K562 (cell line): ENCODE results near the gene BLVRA. TPM values are rescaled to one million over a fixed set of nuclear protein-coding genes. Genes with fewer than 3 reads are reported as not detected.

Experiments
- ATAC-seq: fragments of 200-7000 bp; cut with Tn5 transposase; 3 replicates; pipeline ENCODE4 v1.9.1; 2020; ENCODE audit warnings: moderate library complexity
- BruUV-seq: library from RNA; stranded (reverse); fragments of 400-500 nt; replicated peaks from 2 replicates; lab custom pipeline; 2021; lab: Mats Ljungman, UMichigan
- CTCF ChIA-PET: fragments of 300-600 bp; formaldehyde crosslinking; extraction: SDS; loops from one replicate; lab custom pipeline; 2021; ENCODE audit warnings: low intra/inter-chr PET ratio; lab: Yijun Ruan, JAX
- POLR2A ChIA-PET: fragments of 300-600, 350-650 bp; sonication (Branson Sonifier 250); formaldehyde crosslinking; extraction: SDS; loops from one replicate; lab custom pipeline; 2021; ENCODE audit warnings: antibody characterized with exemption, inconsistent platforms; lab: Yijun Ruan, JAX
- DNase-seq, 4 experiments: peaks; one replicate each; pipeline versions ENCODE4 v3.0.0 to v3.0.0-alpha.2; 2011 to 2018; ENCODE audit warnings: low spot score in 3 of 4, mixed read lengths in 3 of 4; ENCODE audit errors: extremely low read depth in 1 of 4
- FAIRE-seq: peaks from 2 replicates; lab custom pipeline; 2011; peaks lifted over from hg19 to GRCh38; lab: Jason Lieb, UNC
- H2AFZ ChIP-seq: 2 replicates; pipeline ENCODE4 v1.6.0; 2011; ENCODE audit warnings: low read depth, low read length, control low read depth, inconsistent platforms
- H3K27ac ChIP-seq: fragments of 200-600 bp; 3 replicates; pipeline ENCODE4 v1.8.0; 2011; ENCODE audit warnings: low read depth, mild to moderate bottlenecking, control low read depth, inconsistent platforms, low read length, moderate library complexity, mixed read lengths; ENCODE audit errors: extremely low read depth
- H3K27me3 ChIP-seq, 2 experiments: fragments of 300-600 bp in 1 of 2; 2 replicates in 1 of 2; 3 replicates in 1 of 2; pipeline versions ENCODE4 v1.6.0 to v1.8.0; 2011; ENCODE audit warnings: inconsistent platforms in 2 of 2, low read length in 2 of 2, mild to moderate bottlenecking in 1 of 2, mixed read lengths in 1 of 2, moderate library complexity in 1 of 2; ENCODE audit not compliant: control insufficient read depth in 2 of 2, insufficient read depth in 2 of 2
- H3K36me3 ChIP-seq: fragments of 300-600 bp; 3 replicates; pipeline ENCODE4 v1.8.0; 2011; ENCODE audit warnings: mild to moderate bottlenecking, low read length, inconsistent platforms; ENCODE audit not compliant: control insufficient read depth, insufficient read depth
- H3K4me1 ChIP-seq, 2 experiments: fragments of 200-600 bp in 1 of 2; replicated peaks in 1 of 2; 2 replicates in 1 of 2; 3 replicates in 1 of 2; pipeline versions ENCODE4 v1.5.1 to v1.8.0; 2011; ENCODE audit warnings: inconsistent platforms in 2 of 2, low read length in 2 of 2, mild to moderate bottlenecking in 1 of 2, mixed read lengths in 1 of 2, moderate library complexity in 1 of 2; ENCODE audit not compliant: control insufficient read depth in 2 of 2, insufficient read depth in 2 of 2
- H3K4me2 ChIP-seq: 2 replicates; pipeline ENCODE4 v1.6.1; 2011; ENCODE audit warnings: low read length, control low read depth, inconsistent platforms, mixed read lengths; ENCODE audit not compliant: insufficient read depth
- H3K4me3 ChIP-seq: fragments of 200-600 bp; sonication (generic), shearing (Covaris generic); 2 replicates; pipeline ENCODE4 v1.5.1; 2016; ENCODE audit warnings: control low read depth, inconsistent platforms
- H3K79me2 ChIP-seq: fragments of 200-600 bp; 3 replicates; pipeline ENCODE4 v1.8.0; 2011; ENCODE audit warnings: low read length, inconsistent platforms; ENCODE audit not compliant: control insufficient read depth, insufficient read depth
- H3K9ac ChIP-seq, 2 experiments: 2 replicates each; pipeline versions ENCODE4 v1.6.0 to v1.6.1; 2011; ENCODE audit warnings: low read depth in 2 of 2, low read length in 2 of 2, control low read depth in 1 of 2, inconsistent platforms in 1 of 2, mild to moderate bottlenecking in 1 of 2, mixed read lengths in 1 of 2; ENCODE audit not compliant: insufficient read depth in 1 of 2
- H3K9me1 ChIP-seq: one replicate; pipeline ENCODE4 v1.6.0; 2011; ENCODE audit warnings: inconsistent platforms, mild to moderate bottlenecking, low read length, moderate library complexity; ENCODE audit not compliant: control insufficient read depth, insufficient read depth
- H3K9me3 ChIP-seq: replicated peaks from 2 replicates; pipeline ENCODE4 v1.5.1; 2011; ENCODE audit warnings: low read depth, low read length, inconsistent platforms; ENCODE audit not compliant: control insufficient read depth, insufficient read depth
- H4K20me1 ChIP-seq: replicated peaks from 2 replicates; pipeline ENCODE4 v1.6.1; 2011; ENCODE audit warnings: low read length, inconsistent platforms, mixed read lengths; ENCODE audit not compliant: control insufficient read depth, insufficient read depth
- POLR2B ChIP-seq: fragments of 450-650 bp; IDR thresholded peaks from 2 replicates; pipeline ENCODE4 v1.6.1; 2018; ENCODE audit warnings: low read depth; ENCODE audit not compliant: partially characterized antibody
- SIN3A ChIP-seq, 2 experiments: fragments of 150-350 bp in 1 of 2; IDR thresholded peaks; 2 replicates each; pipeline ENCODE4 v1.6.1; 2011 to 2016; ENCODE audit warnings: borderline replicate concordance in 2 of 2, low read depth in 2 of 2, low read length in 2 of 2, mild to moderate bottlenecking in 2 of 2, moderate library complexity in 2 of 2; ENCODE audit not compliant: control insufficient read depth in 1 of 2
- ZKSCAN3 ChIP-seq: fragments of 250-450 bp; sonication (Bioruptor Pico); IDR thresholded peaks from 2 replicates; pipeline ENCODE4 v1.4.0; 2020
- ZNF212 ChIP-seq: fragments of 450-650 bp; formaldehyde crosslinking; IDR thresholded peaks from 2 replicates; pipeline ENCODE4 v1.4.0; 2020; ENCODE audit warnings: mild to moderate bottlenecking
- ZNF586 ChIP-seq: fragments of 450-650 bp; formaldehyde crosslinking; conservative IDR thresholded peaks from 2 replicates; pipeline ENCODE4 v1.4.0; 2020; ENCODE audit warnings: mild to moderate bottlenecking, moderate library complexity
- WGBS: fragments of 100-300 bp; shearing (Covaris generic); methylation state at CpG from one replicate; pipeline ENCODE4 v1.1.6; 2016; ENCODE audit warnings: low coverage, mixed read lengths; ENCODE audit not compliant: insufficient coverage; ENCODE audit errors: missing lambda C conversion rate; 5-methylcytosine and 5-hydroxymethylcytosine counted together
- in situ Hi-C: fragments of 300-500 bp; cut with MboI; formaldehyde crosslinking; loops from 4 replicates; pipeline ENCODE4 v1.15.0; 2018; ENCODE audit warnings: inconsistent platforms, mixed read lengths
- intact Hi-C: fragments of 100-400 bp; cut with micrococcal nuclease; formaldehyde crosslinking; loops from 2 replicates; pipeline ENCODE4 v1.14.2; 2022
- polyA plus RNA-seq, 8 experiments: library from polyadenylated mRNA; depleted of rRNA in 4 of 8; stranded (reverse) in 5 of 8; unstranded in 3 of 8; fragments of >200 nt; fragmentation: Nextera tagmentation in 2 of 8; fragmentation: Illumina TruSeq in 1 of 8; extraction: Ambion mirVana in 2 of 8; extraction: Trizol in 1 of 8; gene quantifications; 2 replicates each; pipeline versions ENCODE4 v1.2.1 to v1.2.3, GENCODE V29; 2011 to 2014; ENCODE audit warnings: inconsistent platforms in 1 of 8, missing spikeins in 1 of 8
- total RNA-seq, 7 experiments: library from RNA; depleted of rRNA in 6 of 7; stranded (reverse); fragments of >200 nt in 6 of 7; fragmentation: Illumina TruSeq in 2 of 7; extraction: Trizol in 2 of 7; gene quantifications; 2 replicates each; pipeline versions ENCODE4 v1.2.1 to v1.2.3, GENCODE V29; 2011 to 2021; ENCODE audit warnings: low replicate concordance in 1 of 7
- TF ChIP-seq, protein P1 (sequence below), 2 experiments: fragments of 200-800 bp in 1 of 2; sonication (Bioruptor generic) in 1 of 2; sonication (generic) in 1 of 2; formaldehyde crosslinking in 1 of 2; IDR thresholded peaks in 1 of 2; conservative IDR thresholded peaks in 1 of 2; 2 replicates each; pipeline versions ENCODE4 v1.5.0 to v1.6.1; 2016 to 2020; ENCODE audit warnings: missing compliant biosample characterization in 1 of 2, missing genetic modification characterization in 1 of 2, missing genetic modification reagents in 1 of 2
- TF ChIP-seq, protein P2 (sequence below): fragments of 250-450 bp; sonication (Bioruptor Pico); IDR thresholded peaks from 2 replicates; pipeline ENCODE4 v1.8.0; 2022; ENCODE audit warnings: inconsistent platforms
- TF ChIP-seq, protein P3 (sequence below), 2 experiments: fragments of 450-650 bp; formaldehyde crosslinking in 1 of 2; IDR thresholded peaks; 2 replicates each; pipeline versions ENCODE4 v1.4.0 to v1.6.1; 2014 to 2020; ENCODE audit warnings: mild to moderate bottlenecking in 2 of 2, borderline replicate concordance in 1 of 2, low read depth in 1 of 2

Gene BLVRA
- total and polyA plus RNA-seq, 9 of the 15 experiments (the other 6 are each of a cell fraction or from before 2014, with no cell fraction given), result 48.5 to 147 (median 61.5) TPM

DNA sequence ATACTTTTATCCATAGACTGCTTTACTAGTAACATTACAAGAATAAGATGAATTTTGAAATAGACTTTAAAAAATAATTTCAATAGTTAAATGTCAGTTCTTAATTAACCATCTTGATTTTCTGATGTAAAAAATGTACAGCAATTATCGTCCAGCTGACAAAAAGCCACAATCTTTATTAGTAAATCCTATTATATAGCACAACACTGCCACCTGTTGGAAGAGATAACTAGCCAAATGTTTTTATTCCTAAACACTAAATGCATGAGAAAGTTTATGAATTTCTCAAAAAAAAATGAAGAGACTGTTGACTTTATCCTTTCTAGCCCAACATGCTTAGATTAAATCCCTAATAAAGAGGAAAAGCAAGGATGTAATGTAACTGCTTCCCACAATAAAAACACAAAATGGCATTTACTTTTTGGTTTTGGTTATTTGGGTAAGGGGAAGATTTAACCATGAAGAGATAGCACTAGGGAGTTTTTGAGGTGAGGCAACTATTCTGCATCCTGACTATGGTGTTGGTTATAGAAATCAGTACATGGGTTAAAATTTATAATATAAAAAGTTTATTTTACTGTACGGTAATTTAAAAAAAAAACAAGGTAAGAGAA lies 37.2 kb upstream of the BLVRA start:
- Histone ChIP-seq H2AFZ (no peak overlapping the region), H3K36me3 (peaks cover 30% of the 10 kb centered on the region), H3K4me3 (no peak overlapping the region), H3K9ac (no peak overlapping the region), H3K27ac (no peak overlapping the region), H3K27me3 (no peaks in the 10 kb centered on the region), H3K9me1 (no peaks in the 10 kb centered on the region), H3K79me2 (peaks cover 99% of the 10 kb centered on the region), H4K20me1 (no peaks in the 10 kb centered on the region; the same call in 1 of the 2 replicates), H3K9me3 (peaks cover 3% of the 10 kb centered on the region; the same call in 1 of the 2 replicates), H3K4me1 (no peaks in the 10 kb centered on the region; a peak in 1 of 5 replicates), H3K4me2 (no peak overlapping the region)
- CTCF ChIA-PET, result interaction anchor here (0.5 to 1.4 kb wide), 6 partner anchors 61 to 1048 kb away, joined by 3 to 4 read pairs (median 3); no protein-coding TSS in a partner anchor
- ATAC-seq (0 out of 3 replicates have a peak, but pooled peaks have one; percentile 40), FAIRE-seq (peak; percentile 11), DNase-seq (peak in 2 of 4 experiments; percentile 20 to 54)
- POLR2A ChIA-PET, result interaction anchor here (0.6 to 1.7 kb wide), 3 partner anchors 9 to 101 kb away, joined by 3 read pairs; partner anchors contain the start of gene COA1
- no TSS peak for BruUV-seq
- in situ Hi-C loops (no loop called here), intact Hi-C loops (no loop called here)
- 48% methylated on average over 2 of the region's 2 CpGs for WGBS
- TF ChIP-seq, protein P1, sequence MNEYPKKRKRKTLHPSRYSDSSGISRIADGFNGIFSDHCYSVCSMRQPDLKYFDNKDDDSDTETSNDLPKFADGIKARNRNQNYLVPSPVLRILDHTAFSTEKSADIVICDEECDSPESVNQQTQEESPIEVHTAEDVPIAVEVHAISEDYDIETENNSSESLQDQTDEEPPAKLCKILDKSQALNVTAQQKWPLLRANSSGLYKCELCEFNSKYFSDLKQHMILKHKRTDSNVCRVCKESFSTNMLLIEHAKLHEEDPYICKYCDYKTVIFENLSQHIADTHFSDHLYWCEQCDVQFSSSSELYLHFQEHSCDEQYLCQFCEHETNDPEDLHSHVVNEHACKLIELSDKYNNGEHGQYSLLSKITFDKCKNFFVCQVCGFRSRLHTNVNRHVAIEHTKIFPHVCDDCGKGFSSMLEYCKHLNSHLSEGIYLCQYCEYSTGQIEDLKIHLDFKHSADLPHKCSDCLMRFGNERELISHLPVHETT (CRISPR knock-in tag; conservative IDR thresholded peaks at IDR 0.05 in 1 of 2, IDR thresholded peaks at IDR 0.05 in 1 of 2), result no peak
- TF ChIP-seq, protein P2, sequence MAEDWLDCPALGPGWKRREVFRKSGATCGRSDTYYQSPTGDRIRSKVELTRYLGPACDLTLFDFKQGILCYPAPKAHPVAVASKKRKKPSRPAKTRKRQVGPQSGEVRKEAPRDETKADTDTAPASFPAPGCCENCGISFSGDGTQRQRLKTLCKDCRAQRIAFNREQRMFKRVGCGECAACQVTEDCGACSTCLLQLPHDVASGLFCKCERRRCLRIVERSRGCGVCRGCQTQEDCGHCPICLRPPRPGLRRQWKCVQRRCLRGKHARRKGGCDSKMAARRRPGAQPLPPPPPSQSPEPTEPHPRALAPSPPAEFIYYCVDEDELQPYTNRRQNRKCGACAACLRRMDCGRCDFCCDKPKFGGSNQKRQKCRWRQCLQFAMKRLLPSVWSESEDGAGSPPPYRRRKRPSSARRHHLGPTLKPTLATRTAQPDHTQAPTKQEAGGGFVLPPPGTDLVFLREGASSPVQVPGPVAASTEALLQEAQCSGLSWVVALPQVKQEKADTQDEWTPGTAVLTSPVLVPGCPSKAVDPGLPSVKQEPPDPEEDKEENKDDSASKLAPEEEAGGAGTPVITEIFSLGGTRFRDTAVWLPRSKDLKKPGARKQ (CRISPR knock-in tag), result 0 out of 2 replicates have a peak, but pooled peaks have one; percentile 24
- TF ChIP-seq ZNF586 (CRISPR knock-in tag) (no peak), SIN3A (IDR thresholded peaks at IDR 0.05; ENCODE audit: borderline replicate concordance in 2 of 2, control insufficient read depth in 1 of 2, low read depth in 2 of 2, low read length in 2 of 2) (no peak), ZNF212 (CRISPR knock-in tag) (no peak), POLR2B (no peak), ZKSCAN3 (CRISPR knock-in tag) (no peak)
- TF ChIP-seq, protein P3, sequence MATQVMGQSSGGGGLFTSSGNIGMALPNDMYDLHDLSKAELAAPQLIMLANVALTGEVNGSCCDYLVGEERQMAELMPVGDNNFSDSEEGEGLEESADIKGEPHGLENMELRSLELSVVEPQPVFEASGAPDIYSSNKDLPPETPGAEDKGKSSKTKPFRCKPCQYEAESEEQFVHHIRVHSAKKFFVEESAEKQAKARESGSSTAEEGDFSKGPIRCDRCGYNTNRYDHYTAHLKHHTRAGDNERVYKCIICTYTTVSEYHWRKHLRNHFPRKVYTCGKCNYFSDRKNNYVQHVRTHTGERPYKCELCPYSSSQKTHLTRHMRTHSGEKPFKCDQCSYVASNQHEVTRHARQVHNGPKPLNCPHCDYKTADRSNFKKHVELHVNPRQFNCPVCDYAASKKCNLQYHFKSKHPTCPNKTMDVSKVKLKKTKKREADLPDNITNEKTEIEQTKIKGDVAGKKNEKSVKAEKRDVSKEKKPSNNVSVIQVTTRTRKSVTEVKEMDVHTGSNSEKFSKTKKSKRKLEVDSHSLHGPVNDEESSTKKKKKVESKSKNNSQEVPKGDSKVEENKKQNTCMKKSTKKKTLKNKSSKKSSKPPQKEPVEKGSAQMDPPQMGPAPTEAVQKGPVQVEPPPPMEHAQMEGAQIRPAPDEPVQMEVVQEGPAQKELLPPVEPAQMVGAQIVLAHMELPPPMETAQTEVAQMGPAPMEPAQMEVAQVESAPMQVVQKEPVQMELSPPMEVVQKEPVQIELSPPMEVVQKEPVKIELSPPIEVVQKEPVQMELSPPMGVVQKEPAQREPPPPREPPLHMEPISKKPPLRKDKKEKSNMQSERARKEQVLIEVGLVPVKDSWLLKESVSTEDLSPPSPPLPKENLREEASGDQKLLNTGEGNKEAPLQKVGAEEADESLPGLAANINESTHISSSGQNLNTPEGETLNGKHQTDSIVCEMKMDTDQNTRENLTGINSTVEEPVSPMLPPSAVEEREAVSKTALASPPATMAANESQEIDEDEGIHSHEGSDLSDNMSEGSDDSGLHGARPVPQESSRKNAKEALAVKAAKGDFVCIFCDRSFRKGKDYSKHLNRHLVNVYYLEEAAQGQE (IDR thresholded peaks at IDR 0.05; ENCODE audit: borderline replicate concordance), result peak; percentile 59; the same call in 1 of the 2 replicates
- TF ChIP-seq, protein P3 (CRISPR knock-in tag; IDR thresholded peaks at IDR 0.05; ENCODE audit: low read depth), result no peak
